Subcutaneous adipose tissue (tissue), 4 donors: ENCODE results near the gene CLCN6. TPM values are rescaled to one million over a fixed set of nuclear protein-coding genes. Genes with fewer than 3 reads are reported as not detected.

Experiments
- total RNA-seq, 4 donors: library from RNA; depleted of rRNA; stranded (reverse); fragments of >200 nt; gene quantifications; one replicate each; pipeline ENCODE4 v1.1.0, GENCODE V29; 2016
- TF ChIP-seq, protein P1 (sequence below): fragments of 450-650 bp; IDR thresholded peaks from one replicate; pipeline ENCODE4 v1.5.1; 2016; ENCODE audit warnings: low read depth, mild to moderate bottlenecking, control low read depth, antibody characterized with exemption, moderate library complexity

CLCN6 gene
- total RNA-seq, 4 donors from 2014 or later, result 14.4 to 21.2 (median 20.5) TPM

DNA sequence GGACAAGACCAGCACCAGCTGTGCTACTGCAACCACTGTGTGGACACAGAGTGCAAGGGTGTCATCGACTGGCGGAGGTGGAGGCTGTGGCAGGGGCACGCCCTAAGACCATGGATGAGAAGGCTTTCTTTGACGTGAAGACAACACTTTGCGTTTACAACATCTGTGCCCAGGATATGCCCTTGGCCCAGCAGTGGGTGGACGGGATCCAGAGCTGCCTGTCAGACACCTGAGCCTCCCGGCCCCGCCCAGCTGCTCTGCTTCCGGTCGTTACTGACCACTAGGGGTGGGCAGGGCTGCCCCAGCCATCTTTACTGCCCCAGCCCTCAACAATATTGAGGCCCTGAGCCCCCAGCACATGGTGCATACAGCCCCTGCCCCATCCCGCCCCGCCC lies 74.2 kb downstream of the CLCN6 start:
- TF ChIP-seq, protein P1, sequence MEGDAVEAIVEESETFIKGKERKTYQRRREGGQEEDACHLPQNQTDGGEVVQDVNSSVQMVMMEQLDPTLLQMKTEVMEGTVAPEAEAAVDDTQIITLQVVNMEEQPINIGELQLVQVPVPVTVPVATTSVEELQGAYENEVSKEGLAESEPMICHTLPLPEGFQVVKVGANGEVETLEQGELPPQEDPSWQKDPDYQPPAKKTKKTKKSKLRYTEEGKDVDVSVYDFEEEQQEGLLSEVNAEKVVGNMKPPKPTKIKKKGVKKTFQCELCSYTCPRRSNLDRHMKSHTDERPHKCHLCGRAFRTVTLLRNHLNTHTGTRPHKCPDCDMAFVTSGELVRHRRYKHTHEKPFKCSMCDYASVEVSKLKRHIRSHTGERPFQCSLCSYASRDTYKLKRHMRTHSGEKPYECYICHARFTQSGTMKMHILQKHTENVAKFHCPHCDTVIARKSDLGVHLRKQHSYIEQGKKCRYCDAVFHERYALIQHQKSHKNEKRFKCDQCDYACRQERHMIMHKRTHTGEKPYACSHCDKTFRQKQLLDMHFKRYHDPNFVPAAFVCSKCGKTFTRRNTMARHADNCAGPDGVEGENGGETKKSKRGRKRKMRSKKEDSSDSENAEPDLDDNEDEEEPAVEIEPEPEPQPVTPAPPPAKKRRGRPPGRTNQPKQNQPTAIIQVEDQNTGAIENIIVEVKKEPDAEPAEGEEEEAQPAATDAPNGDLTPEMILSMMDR, result no peak

DNA sequence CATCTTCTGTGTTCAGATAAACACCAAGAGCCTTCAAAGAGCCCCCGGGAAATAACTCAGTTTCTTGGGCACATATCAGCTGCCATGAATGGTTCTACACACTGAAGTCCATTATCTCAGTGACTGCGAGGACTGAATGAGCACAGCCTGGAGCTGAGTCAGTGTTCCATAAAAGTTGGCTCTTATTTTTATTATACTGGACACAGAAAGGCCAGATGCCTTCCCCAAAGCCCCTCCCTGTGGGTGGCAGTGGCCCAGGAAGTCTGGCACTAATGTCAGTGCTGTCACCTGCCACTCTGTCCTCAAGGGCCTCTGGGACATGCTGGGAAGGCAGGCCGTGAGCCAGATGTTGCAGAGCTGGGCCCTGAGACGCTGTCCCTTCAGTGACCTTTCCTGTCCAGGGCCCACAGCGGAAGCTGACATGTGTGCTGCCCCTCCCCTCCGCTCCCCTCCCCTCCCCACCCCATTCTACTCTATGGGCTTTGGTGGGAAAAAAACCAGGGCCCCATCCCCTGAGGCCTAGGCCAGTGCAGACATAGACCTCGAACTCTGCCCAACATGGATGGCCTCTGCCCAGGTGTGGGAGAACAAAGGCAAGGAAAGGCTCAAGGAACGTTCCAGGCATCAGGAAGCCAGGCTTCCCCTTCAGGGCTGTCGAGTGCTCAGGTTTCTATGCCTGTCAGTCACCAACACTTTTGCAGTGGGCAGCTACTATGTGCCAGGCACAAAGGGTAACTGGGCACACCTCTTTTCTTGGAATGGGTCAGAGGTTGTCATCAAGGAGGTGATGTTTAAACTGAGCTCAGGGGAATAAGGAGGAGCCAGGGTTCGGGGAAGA lies 75.1 kb downstream of the CLCN6 start:
- TF ChIP-seq, protein P1, result no peak

DNA sequence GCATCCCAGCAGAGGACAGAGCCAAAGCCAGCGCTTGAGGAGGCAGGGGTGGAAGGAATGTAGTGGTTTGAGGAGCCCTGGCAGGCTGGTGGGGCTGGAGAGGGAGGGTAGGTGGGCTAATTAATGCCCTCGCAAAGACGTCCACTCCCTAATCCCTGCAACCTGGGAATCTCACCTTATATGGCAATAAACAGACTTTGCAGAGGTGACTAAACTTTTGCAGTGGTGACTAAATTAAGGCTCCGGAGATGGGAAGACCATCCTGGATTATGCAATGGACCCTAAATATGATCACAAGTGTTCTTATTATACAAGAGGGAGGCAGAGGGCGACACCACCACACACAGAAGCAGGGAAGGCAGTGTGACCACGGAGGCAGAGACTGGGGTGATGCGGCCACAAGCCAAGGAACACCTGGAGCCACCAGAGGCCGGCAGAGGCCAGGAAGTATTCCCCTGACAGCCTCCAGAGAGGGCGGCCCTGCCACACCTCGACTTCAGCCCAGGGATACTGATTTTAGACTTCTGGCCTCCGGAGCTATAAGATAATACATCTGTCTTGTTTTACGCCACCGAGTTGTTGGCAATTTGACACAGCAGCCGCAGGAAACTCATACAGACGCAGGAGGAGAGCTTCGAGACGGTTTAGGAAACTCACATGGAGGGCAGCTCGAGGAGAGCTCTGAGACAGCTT lies 75.9 kb downstream of the CLCN6 start:
- TF ChIP-seq, protein P1, result no peak

DNA sequence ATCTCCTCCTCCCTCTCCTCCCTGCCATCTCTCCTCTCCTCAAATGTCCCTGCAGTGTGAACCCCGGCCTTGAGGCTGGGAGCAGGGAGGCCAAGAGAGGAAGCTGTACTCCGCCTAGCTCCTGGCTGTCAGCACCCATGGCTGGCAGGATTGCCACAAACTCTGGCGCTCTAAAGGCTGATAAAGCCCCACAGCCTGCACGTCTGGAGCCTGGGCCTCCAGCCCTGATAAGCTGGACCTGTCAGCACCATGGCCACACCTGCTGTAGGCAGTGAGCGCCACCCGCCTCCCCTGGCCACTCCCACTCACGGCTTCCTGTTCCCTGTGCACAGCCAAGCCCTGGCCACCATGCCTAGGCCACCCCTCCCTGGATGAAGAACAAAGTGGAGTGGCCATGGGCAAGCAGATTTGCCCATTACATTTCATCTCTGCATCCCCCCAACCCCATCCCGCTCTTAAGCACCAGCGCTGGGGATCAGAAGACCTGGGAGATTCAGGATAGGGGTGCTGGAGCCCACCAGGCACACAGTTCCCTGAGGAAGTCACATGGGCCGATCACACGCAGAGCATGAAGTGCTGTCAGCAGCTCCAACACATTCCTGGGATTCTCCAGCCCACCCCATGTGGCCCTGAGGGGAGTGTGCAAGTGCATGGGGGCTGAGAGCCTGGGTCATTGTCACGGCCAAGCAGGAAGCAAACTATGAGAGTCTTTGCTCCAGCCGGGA lies 77.0 kb downstream of the CLCN6 start:
- TF ChIP-seq, protein P1, result no peak

DNA sequence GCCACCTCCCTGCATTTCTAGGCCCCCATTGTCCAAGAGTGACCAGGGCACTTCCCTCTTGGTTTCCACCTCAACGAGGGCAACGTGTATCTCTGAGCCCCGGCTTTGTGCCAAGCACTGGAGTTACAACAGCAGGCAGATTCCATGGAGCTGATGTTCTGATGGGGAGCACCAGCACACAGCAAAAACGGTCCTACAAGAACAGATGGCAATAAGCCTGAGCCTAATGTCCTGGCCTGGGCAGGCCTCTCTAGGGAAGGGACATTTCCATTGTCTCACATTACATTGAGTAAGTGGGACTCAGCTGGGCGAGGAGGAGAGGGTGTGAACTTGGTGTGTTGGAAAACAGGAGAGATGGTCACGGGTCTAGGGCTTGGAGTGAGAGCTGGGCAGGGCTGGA lies 79.9 kb downstream of the CLCN6 start:
- TF ChIP-seq, protein P1, result no peak

DNA sequence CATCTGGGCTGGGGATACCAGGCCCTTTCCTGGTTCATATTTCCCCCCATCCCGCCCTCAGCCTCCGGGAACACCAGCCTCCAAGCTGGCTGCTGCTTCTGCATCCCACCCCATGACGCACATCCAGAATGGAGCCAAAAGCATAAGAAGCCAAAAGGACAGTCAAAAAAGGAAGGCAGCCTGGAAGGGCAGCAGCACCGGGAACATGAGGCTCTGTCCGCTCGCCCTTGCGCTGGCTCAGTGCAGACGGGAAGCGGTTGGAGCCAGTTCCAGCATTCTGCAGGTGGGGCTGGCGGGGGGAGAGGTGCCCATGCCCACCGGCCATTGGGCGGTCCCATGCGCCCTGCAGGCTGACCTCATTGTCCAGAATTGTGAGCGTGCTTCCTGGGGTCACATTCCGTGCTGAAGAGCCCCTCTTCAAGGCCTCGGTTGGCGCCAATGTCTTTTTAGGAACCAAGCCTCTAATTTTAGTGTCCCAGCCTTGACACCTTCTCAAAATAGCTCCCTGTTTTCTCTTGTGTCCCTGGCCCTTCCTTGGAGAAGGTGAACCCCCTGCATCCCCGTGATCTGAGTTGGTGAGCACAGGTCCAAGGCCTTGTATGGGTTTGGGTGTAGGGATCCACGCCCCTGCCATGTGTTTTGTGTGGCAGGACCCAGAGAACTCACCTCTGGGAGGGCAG lies 81.1 kb downstream of the CLCN6 start:
- TF ChIP-seq, protein P1, result no peak

DNA sequence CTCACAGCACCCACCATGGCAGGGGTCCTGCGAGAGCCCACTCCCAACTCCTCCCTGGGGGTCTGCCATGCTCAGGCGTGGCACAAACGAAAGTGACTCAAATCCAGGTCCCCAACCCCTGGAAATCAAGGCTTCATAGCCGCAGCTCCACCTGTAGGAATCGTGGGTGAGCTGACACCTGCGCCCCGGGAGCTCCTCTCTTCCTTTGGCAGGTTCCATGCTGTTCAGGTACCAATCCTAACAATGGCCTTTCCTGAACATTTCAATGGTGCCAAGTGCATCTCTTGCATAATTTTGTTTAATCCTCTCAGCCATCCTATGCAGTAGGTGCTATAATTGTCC lies 81.6 kb downstream of the CLCN6 start:
- TF ChIP-seq, protein P1, result no peak
